ENCODE data around the gene CRLF2.

CRLF2 gene

GRCh38 chrX:1226249-1226648 lies 13.8 kb upstream of the CRLF2 start:
- DNase-seq (ENCODE audit: low read depth): no peak
- TF ChIP-seq CTCF (IDR thresholded peaks at IDR 0.05; ENCODE audit: control insufficient read depth, insufficient read depth, low read depth, low read length, missing control alignments): no peak
- H3K4me3 ChIP-seq (ENCODE audit: control insufficient read depth, low read depth, low read length): no peak overlapping the region

- H3K4me3 ChIP-seq (ENCODE audit: control insufficient read depth, low read depth, low read length): no peak overlapping the region
- DNase-seq (ENCODE audit: low read depth): no peak
- TF ChIP-seq CTCF (IDR thresholded peaks at IDR 0.05; ENCODE audit: control insufficient read depth, insufficient read depth, low read depth, low read length, missing control alignments): no peak
These were observed 12.5 kb upstream of the CRLF2 start for GRCh38 chrX:1224954-1225353.

- no peak for TF ChIP-seq CTCF (IDR thresholded peaks at IDR 0.05; ENCODE audit: control insufficient read depth, insufficient read depth, low read depth, low read length, missing control alignments)
- no peak for DNase-seq (ENCODE audit: low read depth)
- H3K4me3 ChIP-seq (ENCODE audit: control insufficient read depth, low read depth, low read length): no peak overlapping the region
These were observed 10.8 kb upstream of the CRLF2 start for GRCh38 chrX:1223242-1223600.

- no peak for TF ChIP-seq CTCF (IDR thresholded peaks at IDR 0.05; ENCODE audit: control insufficient read depth, insufficient read depth, low read depth, low read length, missing control alignments)
- H3K4me3 ChIP-seq (ENCODE audit: control insufficient read depth, low read depth, low read length): no peak overlapping the region
- DNase-seq (ENCODE audit: low read depth): no peak
These were observed 10.2 kb upstream of the CRLF2 start for GRCh38 chrX:1222531-1223241.

- H3K4me3 ChIP-seq (ENCODE audit: control insufficient read depth, low read depth, low read length): no peak overlapping the region
- no peak for TF ChIP-seq CTCF (IDR thresholded peaks at IDR 0.05; ENCODE audit: control insufficient read depth, insufficient read depth, low read depth, low read length, missing control alignments)
- DNase-seq (ENCODE audit: low read depth): no peak
These were observed 8.9 kb upstream of the CRLF2 start for GRCh38 chrX:1221296-1221845.

- DNase-seq (ENCODE audit: low read depth): no peak
These were observed 5.8 kb upstream of the CRLF2 start for GRCh38 chrX:1218286-1218685.

More at GRCh38 chrX:1218286-1218685, 5.8 kb upstream of the CRLF2 start:
- H3K4me3 ChIP-seq (ENCODE audit: control insufficient read depth, low read depth, low read length): no peak overlapping the region
- TF ChIP-seq CTCF (IDR thresholded peaks at IDR 0.05; ENCODE audit: control insufficient read depth, insufficient read depth, low read depth, low read length, missing control alignments): no peak
